Subcutaneous adipose tissue (tissue), 4 donors: ENCODE data around the gene BEND7. TPM values are rescaled to one million over a fixed set of nuclear protein-coding genes. Genes with fewer than 3 reads are reported as not detected.

ENCODE experiments used
- CTCF ChIP-seq: fragments of 450-650 bp; IDR thresholded peaks from one replicate; pipeline ENCODE4 v1.5.1; 2016; ENCODE audit warnings: low read depth, mild to moderate bottlenecking, control low read depth, antibody characterized with exemption, moderate library complexity
- total RNA-seq, 4 donors: library from RNA; depleted of rRNA; stranded (reverse); fragments of >200 nt; gene quantifications; one replicate each; pipeline ENCODE4 v1.1.0, GENCODE V29; 2016

Gene BEND7
- total RNA-seq, 4 donors from 2014 or later = 7.5 to 19.8 (median 11.8) TPM

- TF ChIP-seq CTCF = no peak
Observed at GRCh38 chr10:13457958-13458686, 70.7 kb downstream of the BEND7 start.

- TF ChIP-seq CTCF = no peak
Observed at GRCh38 chr10:13453896-13454295, 74.9 kb downstream of the BEND7 start.

DNA sequence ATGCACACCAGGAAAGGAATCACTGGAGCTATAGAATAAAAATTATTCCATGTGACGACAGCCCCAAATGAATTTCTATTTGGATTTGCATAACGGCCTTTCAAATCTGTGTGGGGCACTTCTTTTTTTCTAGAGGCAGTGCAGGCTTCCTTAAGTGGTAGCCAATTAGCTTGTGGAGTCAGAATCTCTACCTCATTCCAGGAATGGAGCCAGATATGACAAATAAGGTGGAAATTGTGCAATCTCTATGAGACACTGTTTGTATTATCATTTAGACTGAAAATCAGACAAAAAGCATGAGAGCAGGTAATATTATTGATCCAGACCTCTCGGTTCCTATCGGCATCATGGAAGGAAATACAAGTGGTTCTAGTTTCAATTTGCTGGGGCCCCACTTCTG is 78.7 kb downstream of the BEND7 start:
- TF ChIP-seq CTCF = no peak

DNA sequence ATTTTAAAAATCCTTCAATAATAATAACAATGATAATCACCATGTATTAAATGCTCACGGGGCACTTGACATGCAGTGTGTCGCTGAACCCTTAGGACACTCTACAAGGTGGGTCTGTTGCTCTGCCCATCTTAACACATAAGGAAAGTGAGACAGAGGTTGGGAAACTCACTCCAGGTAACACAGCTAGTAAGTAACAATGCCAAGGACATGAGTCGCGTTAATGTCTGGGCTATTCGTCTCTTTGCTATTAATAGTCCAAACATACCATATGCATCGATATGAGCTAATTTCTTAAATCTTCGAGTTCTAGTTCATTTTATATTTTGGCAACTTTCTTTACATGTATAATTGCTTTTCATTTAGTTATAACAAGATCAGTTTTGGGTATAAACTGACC is 79.5 kb downstream of the BEND7 start:
- no peak for TF ChIP-seq CTCF

DNA sequence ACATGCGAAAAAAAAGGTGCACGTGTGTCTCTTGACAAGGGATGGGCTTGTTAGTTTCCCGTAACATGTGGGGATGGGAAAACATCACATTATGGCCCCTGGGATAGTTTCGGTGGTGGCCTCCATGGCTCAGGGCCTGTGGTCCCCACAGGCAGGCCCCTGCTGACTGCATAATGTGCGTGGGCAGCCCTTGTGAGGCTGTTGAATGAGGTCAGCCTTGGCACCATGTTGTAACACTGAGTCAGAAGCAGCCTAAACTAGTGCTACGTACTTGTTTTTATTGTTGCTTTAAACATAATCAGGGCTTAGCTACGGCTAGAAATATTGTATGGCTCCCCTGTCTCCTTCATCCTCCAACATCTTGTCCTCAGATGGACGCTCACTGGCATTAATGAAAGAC is 80.6 kb downstream of the BEND7 start:
- no peak for TF ChIP-seq CTCF

- no peak for TF ChIP-seq CTCF
Observed at GRCh38 chr10:13445656-13446400, 83.0 kb downstream of the BEND7 start.

GRCh38 chr10:13441476-13441875 is 87.3 kb downstream of the BEND7 start:
- TF ChIP-seq CTCF = no peak
